HCT116 (cell line): ENCODE data around the gene SEMA4C. TPM values are rescaled to one million over a fixed set of nuclear protein-coding genes. Genes with fewer than 3 reads are reported as not detected.

ENCODE experiments used
- ATAC-seq: fragments of 200-7000 bp; cut with Tn5 transposase; 2 replicates; pipeline ENCODE4 v1.9.1; 2020; ENCODE audit warnings: mild to moderate bottlenecking, moderate library complexity
- BruUV-seq: library from RNA; stranded (reverse); fragments of 400-500 nt; replicated peaks from 2 replicates; lab custom pipeline; 2021; lab: Mats Ljungman, UMichigan
- CTCF ChIA-PET: fragments of 300-600 bp; sonication (Branson Sonifier 250); formaldehyde crosslinking; loops from one replicate; lab custom pipeline; 2021; ENCODE audit warnings: antibody characterized with exemption; lab: Charles Lee
- POLR2A ChIA-PET: fragments of 300-600, 350-600 bp; sonication (Branson Sonifier 250); formaldehyde crosslinking; loops from one replicate; lab custom pipeline; 2021; ENCODE audit warnings: antibody characterized with exemption; lab: Charles Lee
- RAD21 ChIA-PET, 2 experiments: fragments of 300-600 bp; sonication (Branson Sonifier 250); formaldehyde crosslinking; loops; one replicate each; lab custom pipeline; 2023; ENCODE audit warnings: low total read pairs in 2 of 2; ENCODE audit not compliant: uncharacterized antibody in 2 of 2, unreplicated experiment in 2 of 2, low non-redundant PET in 1 of 2; lab: Charles Lee
- DNase-seq: peaks from one replicate; pipeline ENCODE4 v3.0.0-alpha.2; 2010; ENCODE audit warnings: low read depth, low spot score
- H2AFZ ChIP-seq: fragments of 200-600 bp; shearing (Covaris generic), sonication (generic); 2 replicates; pipeline ENCODE4 v1.6.1; 2017; ENCODE audit warnings: low read depth, mixed run types, mixed read lengths, antibody characterized with exemption, low read length; ENCODE audit not compliant: poor library complexity, severe bottlenecking
- H3K27ac ChIP-seq: 2 replicates; pipeline ENCODE4 v1.5.1; 2012; ENCODE audit warnings: low read depth, low read length
- H3K27me3 ChIP-seq: fragments of 200-600 bp; sonication (generic); 2 replicates; pipeline ENCODE4 v1.6.1; 2016; ENCODE audit warnings: mixed run types, low read length, mixed read lengths; ENCODE audit not compliant: insufficient read depth
- H3K36me3 ChIP-seq, 2 experiments: fragments of 200-500 bp in 1 of 2; fragments of 200-600 bp in 1 of 2; sonication (Bioruptor generic) in 1 of 2; sonication (generic) in 1 of 2; 2 replicates each; pipeline versions ENCODE4 v1.5.1 to v1.6.1; 2014 to 2016; ENCODE audit warnings: low read length in 2 of 2, inconsistent platforms in 1 of 2, mixed read lengths in 1 of 2, mixed run types in 1 of 2; ENCODE audit not compliant: insufficient read depth in 2 of 2, control insufficient read depth in 1 of 2
- H3K4me1 ChIP-seq, 2 experiments: fragments of 200-600 bp in 1 of 2; sonication (generic) in 1 of 2; 2 replicates each; pipeline versions ENCODE4 v1.5.1 to v1.6.1; 2012 to 2017; ENCODE audit warnings: low read length in 2 of 2, inconsistent platforms in 1 of 2, mild to moderate bottlenecking in 1 of 2, mixed read lengths in 1 of 2, mixed run types in 1 of 2, moderate library complexity in 1 of 2; ENCODE audit not compliant: insufficient read depth in 2 of 2, control insufficient read depth in 1 of 2
- H3K4me2 ChIP-seq: fragments of 200-600 bp; sonication (generic); 2 replicates; pipeline ENCODE4 v1.6.1; 2017; ENCODE audit warnings: mixed run types, low read length, mixed read lengths
- H3K4me3 ChIP-seq, 2 experiments: fragments of 200-600 bp in 1 of 2; sonication (generic) in 1 of 2; replicated peaks in 1 of 2; 2 replicates each; pipeline ENCODE4 v1.5.1; 2011 to 2016; ENCODE audit warnings: low read length in 2 of 2, control low read depth in 1 of 2, low read depth in 1 of 2, mild to moderate bottlenecking in 1 of 2, mixed read lengths in 1 of 2, mixed run types in 1 of 2
- H3K79me2 ChIP-seq: fragments of 200-600 bp; sonication (generic); 2 replicates; pipeline ENCODE4 v1.6.1; 2017; ENCODE audit warnings: mild to moderate bottlenecking, mixed run types, low read length, moderate library complexity, mixed read lengths; ENCODE audit not compliant: insufficient read depth
- H3K9ac ChIP-seq: fragments of 200-600 bp; sonication (generic); 2 replicates; pipeline ENCODE4 v1.6.1; 2016; ENCODE audit warnings: low read length, mixed read lengths
- H3K9me2 ChIP-seq: fragments of 200-600 bp; sonication (generic), shearing (Covaris generic); 2 replicates; pipeline ENCODE4 v1.6.1; 2017; ENCODE audit warnings: mixed run types, mild to moderate bottlenecking, moderate library complexity; ENCODE audit not compliant: insufficient read depth
- H3K9me3 ChIP-seq, 2 experiments: fragments of 200-500 bp in 1 of 2; fragments of 200-600 bp in 1 of 2; sonication (Bioruptor generic) in 1 of 2; sonication (generic) in 1 of 2; 2 replicates each; pipeline ENCODE4 v1.6.1; 2014 to 2017; ENCODE audit warnings: low read length in 2 of 2, mixed read lengths in 2 of 2, inconsistent platforms in 1 of 2, low read depth in 1 of 2, mild to moderate bottlenecking in 1 of 2, mixed run types in 1 of 2, moderate library complexity in 1 of 2; ENCODE audit not compliant: control insufficient read depth in 1 of 2, insufficient read depth in 1 of 2
- H4K20me1 ChIP-seq: fragments of 200-600 bp; sonication (generic), shearing (Covaris generic); 2 replicates; pipeline ENCODE4 v1.6.1; 2017; ENCODE audit warnings: mixed run types, mild to moderate bottlenecking, moderate library complexity; ENCODE audit not compliant: insufficient read depth
- CBX3 ChIP-seq: IDR thresholded peaks from 2 replicates; pipeline ENCODE4 v1.6.1; 2012; ENCODE audit warnings: low read depth
- EGR1 ChIP-seq: IDR thresholded peaks from 2 replicates; pipeline ENCODE4 v1.6.1; 2012; ENCODE audit warnings: low read depth
- ELF1 ChIP-seq: IDR thresholded peaks from 2 replicates; pipeline ENCODE4 v1.6.1; 2012; ENCODE audit warnings: low read depth, borderline replicate concordance
- EZH2 ChIP-seq: fragments of 200-600 bp; sonication (generic); IDR thresholded peaks from 2 replicates; pipeline ENCODE4 v1.6.1; 2017; ENCODE audit warnings: antibody characterized with exemption, mixed run types
- EZH2phosphoT487 ChIP-seq: fragments of 200-600 bp; IDR thresholded peaks from 2 replicates; pipeline ENCODE4 v1.6.1; 2018; ENCODE audit warnings: antibody characterized with exemption, borderline replicate concordance
- FOSL1 ChIP-seq: IDR thresholded peaks from 2 replicates; pipeline ENCODE4 v1.6.1; 2012; ENCODE audit warnings: low read depth
- JUND ChIP-seq: IDR thresholded peaks from 2 replicates; pipeline ENCODE4 v1.6.1; 2012
- POLR2A ChIP-seq: IDR thresholded peaks from 2 replicates; pipeline ENCODE4 v1.7.0; 2011; ENCODE audit warnings: borderline replicate concordance; ENCODE audit not compliant: insufficient read depth, insufficient read length; ENCODE audit errors: extremely low read depth
- POLR2AphosphoS5 ChIP-seq: IDR thresholded peaks from 2 replicates; pipeline ENCODE4 v1.6.1; 2011; ENCODE audit warnings: mild to moderate bottlenecking, low read depth, low read length, moderate library complexity
- RAD21 ChIP-seq: IDR thresholded peaks from 2 replicates; pipeline ENCODE4 v1.6.1; 2012; ENCODE audit warnings: low read depth, mild to moderate bottlenecking
- SIN3A ChIP-seq: IDR thresholded peaks from 2 replicates; pipeline ENCODE4 v1.6.1; 2012; ENCODE audit warnings: low read depth
- SRF ChIP-seq: IDR thresholded peaks from 2 replicates; pipeline ENCODE4 v1.6.1; 2012; ENCODE audit warnings: low read depth
- TCF7L2 ChIP-seq: IDR thresholded peaks from 2 replicates; pipeline ENCODE4 v1.7.0; 2011; ENCODE audit warnings: borderline replicate concordance, inconsistent platforms; ENCODE audit not compliant: insufficient read depth, insufficient read length; ENCODE audit errors: extremely low read depth
- YY1 ChIP-seq: IDR thresholded peaks from 2 replicates; pipeline ENCODE4 v1.6.1; 2011; ENCODE audit warnings: low read length, low read depth, moderate library complexity, mild to moderate bottlenecking; ENCODE audit not compliant: insufficient replicate concordance; ENCODE audit errors: extremely low read depth
- ZFX ChIP-seq: fragments of 450-650 bp; IDR thresholded peaks from 2 replicates; pipeline ENCODE4 v1.6.1; 2017
- ZNF274 ChIP-seq: fragments of 200-500 bp; sonication (Bioruptor generic); IDR thresholded peaks from 2 replicates; pipeline ENCODE4 v1.6.1; 2014; ENCODE audit warnings: mild to moderate bottlenecking, low read depth, low read length, inconsistent platforms
- intact Hi-C: fragments of 100-400 bp; cut with micrococcal nuclease; formaldehyde crosslinking; loops from 2 replicates; pipeline ENCODE4 v1.10.0; 2022
- total RNA-seq: library from RNA; stranded (reverse); gene quantifications from one replicate; pipeline ENCODE4 v1.2.1, GENCODE V29; 2021; ENCODE audit not compliant: unreplicated experiment
- TF ChIP-seq, protein P1 (sequence below): IDR thresholded peaks from 2 replicates; pipeline ENCODE4 v1.6.1; 2011; ENCODE audit warnings: mild to moderate bottlenecking, low read length, moderate library complexity; ENCODE audit not compliant: insufficient replicate concordance; ENCODE audit errors: extremely low read depth
- TF ChIP-seq, protein P2 (sequence below), 3 experiments: fragments of 200-600 bp in 1 of 3; sonication (generic) in 1 of 3; IDR thresholded peaks in 2 of 3; conservative IDR thresholded peaks in 1 of 3; 2 replicates each; pipeline ENCODE4 v1.5.1; 2012 to 2017; ENCODE audit warnings: low read depth in 2 of 3, low read length in 2 of 3, antibody characterized with exemption in 1 of 3, borderline replicate concordance in 1 of 3, control low read depth in 1 of 3, mild to moderate bottlenecking in 1 of 3, mixed read lengths in 1 of 3, mixed run types in 1 of 3, moderate library complexity in 1 of 3; ENCODE audit not compliant: insufficient read depth in 1 of 3
- TF ChIP-seq, protein P3 (sequence below): IDR thresholded peaks from 2 replicates; pipeline ENCODE4 v1.6.1; 2012; ENCODE audit warnings: low read depth

SEMA4C gene
- total RNA-seq, 1 experiment from 2014 or later: 25.4 TPM

DNA sequence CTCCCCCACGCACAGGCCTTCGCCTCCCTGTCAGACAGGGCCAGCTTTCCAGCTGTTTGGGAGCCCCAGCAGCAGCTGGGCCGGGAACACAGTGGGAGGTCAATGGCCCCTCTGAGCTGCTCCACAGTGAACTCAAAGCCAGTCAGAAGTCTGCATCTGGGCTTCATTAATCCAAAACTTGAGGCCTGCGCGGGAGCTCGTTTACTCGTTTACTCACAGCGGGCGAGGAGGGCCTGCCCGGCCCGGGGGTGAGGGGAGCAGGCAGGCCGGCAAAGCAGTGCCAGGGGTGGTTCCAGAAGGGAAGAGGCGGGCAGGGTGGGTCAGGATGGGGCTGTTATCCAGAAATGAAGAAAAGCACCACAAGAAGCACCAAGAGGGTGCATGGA lies 36.8 kb upstream of the SEMA4C start:
- no peaks in the 10 kb centered on the region for H3K79me2 ChIP-seq
- POLR2A ChIA-PET: interaction anchor here (0.7 kb wide), 1 partner anchor 10 kb away, joined by 4 read pairs; no protein-coding TSS in a partner anchor
- no peak for ATAC-seq
- intact Hi-C loops: no loop called here
- BruUV-seq: no TSS peak
- no peaks in the 10 kb centered on the region for H3K36me3 ChIP-seq
- TF ChIP-seq YY1 (no peak), JUND (no peak), ELF1 (no peak), POLR2AphosphoS5 (no peak), ZNF274 (no peak), SRF (no peak), RAD21 (no peak), EGR1 (no peak), EZH2 (no peak), CBX3 (no peak), FOSL1 (no peak), ZFX (no peak), TCF7L2 (no peak), SIN3A (no peak), POLR2A (no peak), EZH2phosphoT487 (no peak)
- TF ChIP-seq, protein P1, sequence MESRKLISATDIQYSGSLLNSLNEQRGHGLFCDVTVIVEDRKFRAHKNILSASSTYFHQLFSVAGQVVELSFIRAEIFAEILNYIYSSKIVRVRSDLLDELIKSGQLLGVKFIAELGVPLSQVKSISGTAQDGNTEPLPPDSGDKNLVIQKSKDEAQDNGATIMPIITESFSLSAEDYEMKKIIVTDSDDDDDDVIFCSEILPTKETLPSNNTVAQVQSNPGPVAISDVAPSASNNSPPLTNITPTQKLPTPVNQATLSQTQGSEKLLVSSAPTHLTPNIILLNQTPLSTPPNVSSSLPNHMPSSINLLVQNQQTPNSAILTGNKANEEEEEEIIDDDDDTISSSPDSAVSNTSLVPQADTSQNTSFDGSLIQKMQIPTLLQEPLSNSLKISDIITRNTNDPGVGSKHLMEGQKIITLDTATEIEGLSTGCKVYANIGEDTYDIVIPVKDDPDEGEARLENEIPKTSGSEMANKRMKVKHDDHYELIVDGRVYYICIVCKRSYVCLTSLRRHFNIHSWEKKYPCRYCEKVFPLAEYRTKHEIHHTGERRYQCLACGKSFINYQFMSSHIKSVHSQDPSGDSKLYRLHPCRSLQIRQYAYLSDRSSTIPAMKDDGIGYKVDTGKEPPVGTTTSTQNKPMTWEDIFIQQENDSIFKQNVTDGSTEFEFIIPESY: no peak
- TF ChIP-seq, protein P2, sequence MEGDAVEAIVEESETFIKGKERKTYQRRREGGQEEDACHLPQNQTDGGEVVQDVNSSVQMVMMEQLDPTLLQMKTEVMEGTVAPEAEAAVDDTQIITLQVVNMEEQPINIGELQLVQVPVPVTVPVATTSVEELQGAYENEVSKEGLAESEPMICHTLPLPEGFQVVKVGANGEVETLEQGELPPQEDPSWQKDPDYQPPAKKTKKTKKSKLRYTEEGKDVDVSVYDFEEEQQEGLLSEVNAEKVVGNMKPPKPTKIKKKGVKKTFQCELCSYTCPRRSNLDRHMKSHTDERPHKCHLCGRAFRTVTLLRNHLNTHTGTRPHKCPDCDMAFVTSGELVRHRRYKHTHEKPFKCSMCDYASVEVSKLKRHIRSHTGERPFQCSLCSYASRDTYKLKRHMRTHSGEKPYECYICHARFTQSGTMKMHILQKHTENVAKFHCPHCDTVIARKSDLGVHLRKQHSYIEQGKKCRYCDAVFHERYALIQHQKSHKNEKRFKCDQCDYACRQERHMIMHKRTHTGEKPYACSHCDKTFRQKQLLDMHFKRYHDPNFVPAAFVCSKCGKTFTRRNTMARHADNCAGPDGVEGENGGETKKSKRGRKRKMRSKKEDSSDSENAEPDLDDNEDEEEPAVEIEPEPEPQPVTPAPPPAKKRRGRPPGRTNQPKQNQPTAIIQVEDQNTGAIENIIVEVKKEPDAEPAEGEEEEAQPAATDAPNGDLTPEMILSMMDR (IDR thresholded peaks at IDR 0.05 in 2 of 3, conservative IDR thresholded peaks at IDR 0.05 in 1 of 3; ENCODE audit: borderline replicate concordance in 1 of 3, insufficient read depth in 1 of 3, low read depth in 2 of 3, low read length in 2 of 3): no peak
- TF ChIP-seq, protein P3, sequence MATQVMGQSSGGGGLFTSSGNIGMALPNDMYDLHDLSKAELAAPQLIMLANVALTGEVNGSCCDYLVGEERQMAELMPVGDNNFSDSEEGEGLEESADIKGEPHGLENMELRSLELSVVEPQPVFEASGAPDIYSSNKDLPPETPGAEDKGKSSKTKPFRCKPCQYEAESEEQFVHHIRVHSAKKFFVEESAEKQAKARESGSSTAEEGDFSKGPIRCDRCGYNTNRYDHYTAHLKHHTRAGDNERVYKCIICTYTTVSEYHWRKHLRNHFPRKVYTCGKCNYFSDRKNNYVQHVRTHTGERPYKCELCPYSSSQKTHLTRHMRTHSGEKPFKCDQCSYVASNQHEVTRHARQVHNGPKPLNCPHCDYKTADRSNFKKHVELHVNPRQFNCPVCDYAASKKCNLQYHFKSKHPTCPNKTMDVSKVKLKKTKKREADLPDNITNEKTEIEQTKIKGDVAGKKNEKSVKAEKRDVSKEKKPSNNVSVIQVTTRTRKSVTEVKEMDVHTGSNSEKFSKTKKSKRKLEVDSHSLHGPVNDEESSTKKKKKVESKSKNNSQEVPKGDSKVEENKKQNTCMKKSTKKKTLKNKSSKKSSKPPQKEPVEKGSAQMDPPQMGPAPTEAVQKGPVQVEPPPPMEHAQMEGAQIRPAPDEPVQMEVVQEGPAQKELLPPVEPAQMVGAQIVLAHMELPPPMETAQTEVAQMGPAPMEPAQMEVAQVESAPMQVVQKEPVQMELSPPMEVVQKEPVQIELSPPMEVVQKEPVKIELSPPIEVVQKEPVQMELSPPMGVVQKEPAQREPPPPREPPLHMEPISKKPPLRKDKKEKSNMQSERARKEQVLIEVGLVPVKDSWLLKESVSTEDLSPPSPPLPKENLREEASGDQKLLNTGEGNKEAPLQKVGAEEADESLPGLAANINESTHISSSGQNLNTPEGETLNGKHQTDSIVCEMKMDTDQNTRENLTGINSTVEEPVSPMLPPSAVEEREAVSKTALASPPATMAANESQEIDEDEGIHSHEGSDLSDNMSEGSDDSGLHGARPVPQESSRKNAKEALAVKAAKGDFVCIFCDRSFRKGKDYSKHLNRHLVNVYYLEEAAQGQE: no peak
- TF ChIP-seq, all 23 proteins: peak for 0
- Histone ChIP-seq H3K4me1 (no peaks in the 10 kb centered on the region), H3K4me3 (no peak overlapping the region), H3K9me2 (no peaks in the 10 kb centered on the region), H3K27me3 (no peaks in the 10 kb centered on the region), H4K20me1 (no peaks in the 10 kb centered on the region), H2AFZ (no peak overlapping the region), H3K27ac (no peak overlapping the region), H3K9ac (no peak overlapping the region), H3K4me2 (no peak overlapping the region), H3K9me3 (no peaks in the 10 kb centered on the region)
- no peak for DNase-seq
- CTCF ChIA-PET: interaction anchor here (0.7 kb wide), 1 partner anchor 49 kb away, joined by 4 read pairs; the partner anchor contains the start of gene ANKRD39
- RAD21 ChIA-PET: interaction anchor here in 1 of 2 experiments (1.8 kb wide), 1 partner anchor 49 kb away, joined by 6 read pairs; the partner anchor contains the start of gene ANKRD39
